Psoas muscle (tissue), 8 donors: ENCODE data around the gene RFTN2. TPM values are rescaled to one million over a fixed set of nuclear protein-coding genes. Genes with fewer than 3 reads are reported as not detected.
"Not testable (repeated sequence)": the region's sequence is repeated elsewhere in the genome, so short reads cannot be mapped to it uniquely, and the experiment has no call there.

Experiments
- ATAC-seq, 4 donors: fragments of 200-7000 bp; cut with Tn5 transposase; one replicate each; pipeline ENCODE4 v1.9.1; 2020; ENCODE audit warnings: moderate library complexity in 3 of 4, mild to moderate bottlenecking in 2 of 4
- DNase-seq, 2 donors: peaks; one replicate each; pipeline ENCODE4 v3.0.0-alpha.2; 2020
- H3K27ac ChIP-seq: fragments of 200-600 bp; one replicate; pipeline ENCODE4 v1.8.0; 2022
- H3K27me3 ChIP-seq, 3 donors: fragments of 200-600 bp in 1 of 3; one replicate each; pipeline versions ENCODE4 v1.6.1 to v1.8.0; 2013 to 2022; ENCODE audit warnings: low read length in 2 of 3, mild to moderate bottlenecking in 2 of 3, moderate library complexity in 1 of 3; ENCODE audit not compliant: insufficient read depth in 3 of 3
- H3K36me3 ChIP-seq, 2 donors: fragments of 200-600 bp in 1 of 2; one replicate each; pipeline versions ENCODE4 v1.6.1 to v1.8.0; 2013 to 2022; ENCODE audit warnings: low read depth in 1 of 2, mild to moderate bottlenecking in 1 of 2, moderate library complexity in 1 of 2; ENCODE audit not compliant: insufficient read depth in 1 of 2
- H3K4me1 ChIP-seq: fragments of 200-600 bp; one replicate; pipeline ENCODE4 v1.8.0; 2022
- H3K4me3 ChIP-seq: fragments of 200-600 bp; one replicate; pipeline ENCODE4 v1.8.0; 2022; ENCODE audit warnings: mild to moderate bottlenecking
- H3K9me3 ChIP-seq: fragments of 200-600 bp; one replicate; pipeline ENCODE4 v1.8.0; 2022
- WGBS, 3 donors: extraction: QIAGEN DNeasy Blood & Tissue Kit; methylation state at CpG; one replicate each; pipeline versions ENCODE4 v1.1.6 to v1.1.7; 2013; 5-methylcytosine and 5-hydroxymethylcytosine counted together
- intact Hi-C, 2 donors: fragments of 100-400 bp; cut with DNase I; formaldehyde crosslinking; loops; one replicate each; pipeline versions ENCODE4 v1.11.0 to v1.14.2; 2022
- polyA plus RNA-seq, 3 donors: library from polyadenylated mRNA; stranded (reverse); fragments of 200-250 nt; gene quantifications; one replicate each; pipeline ENCODE4 v1.2.3, GENCODE V29; 2013
- total RNA-seq, 4 donors: library from RNA; stranded (reverse); fragmentation: NEBNext Ultra II Directional in 2 of 4; extraction: Animal tissue kit (Norgen Biotek cat#: 25700) in 2 of 4; gene quantifications; one replicate each; pipeline versions ENCODE4 v1.2.1 to v1.2.4, GENCODE V29; 2021 to 2023
- TF ChIP-seq, protein P1 (sequence below): fragments of 200-600 bp; IDR thresholded peaks from one replicate; pipeline ENCODE4 v1.8.0; 2022; ENCODE audit warnings: antibody characterized with exemption
- donor health status: healthy with polysubstance abuse.
- donor health status: DM: no; HTN: no; CAD: no; lungs with moderate emphysema.
- donor health status: Bipolar disorder and iron deficiency.
- donor health status: healthy.
- donor health status: DM: yes; HTN: yes; CAD: no.
- donor health status: DM: no; HTN: no; CAD: no.
- donor health status: DM: no; HTN: no; CAD: no.
- donor health status: DM: yes; HTN: yes; CAD: no.

The RFTN2 gene
- total and polyA plus RNA-seq, 7 donors: 0.57 to 5.4 (median 0.92) TPM

GRCh38 chr2:197641666-197642065 lies 33.7 kb downstream of the RFTN2 start:
- Histone ChIP-seq H3K27ac (no peak overlapping the region), H3K9me3 (no peaks in the 10 kb centered on the region), H3K27me3 (no peaks in the 10 kb centered on the region), H3K36me3 (peaks cover 0 to 7% of the 10 kb centered on the region in 2 donors), H3K4me3 (no peak overlapping the region), H3K4me1 (no peaks in the 10 kb centered on the region)
- 80 to 91% (median 81%) methylated on average over 3 of the region's 3 CpGs for WGBS, 3 donors
- DNase-seq: no peak
- ATAC-seq: no peak
- intact Hi-C loops: no loop called here
- TF ChIP-seq, protein P1, sequence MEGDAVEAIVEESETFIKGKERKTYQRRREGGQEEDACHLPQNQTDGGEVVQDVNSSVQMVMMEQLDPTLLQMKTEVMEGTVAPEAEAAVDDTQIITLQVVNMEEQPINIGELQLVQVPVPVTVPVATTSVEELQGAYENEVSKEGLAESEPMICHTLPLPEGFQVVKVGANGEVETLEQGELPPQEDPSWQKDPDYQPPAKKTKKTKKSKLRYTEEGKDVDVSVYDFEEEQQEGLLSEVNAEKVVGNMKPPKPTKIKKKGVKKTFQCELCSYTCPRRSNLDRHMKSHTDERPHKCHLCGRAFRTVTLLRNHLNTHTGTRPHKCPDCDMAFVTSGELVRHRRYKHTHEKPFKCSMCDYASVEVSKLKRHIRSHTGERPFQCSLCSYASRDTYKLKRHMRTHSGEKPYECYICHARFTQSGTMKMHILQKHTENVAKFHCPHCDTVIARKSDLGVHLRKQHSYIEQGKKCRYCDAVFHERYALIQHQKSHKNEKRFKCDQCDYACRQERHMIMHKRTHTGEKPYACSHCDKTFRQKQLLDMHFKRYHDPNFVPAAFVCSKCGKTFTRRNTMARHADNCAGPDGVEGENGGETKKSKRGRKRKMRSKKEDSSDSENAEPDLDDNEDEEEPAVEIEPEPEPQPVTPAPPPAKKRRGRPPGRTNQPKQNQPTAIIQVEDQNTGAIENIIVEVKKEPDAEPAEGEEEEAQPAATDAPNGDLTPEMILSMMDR: no peak

GRCh38 chr2:197640571-197641122 lies 34.7 kb downstream of the RFTN2 start:
- intact Hi-C loops, DNase-seq, H3K9me3 ChIP-seq, H3K36me3 ChIP-seq, H3K27me3 ChIP-seq, H3K4me1 ChIP-seq, ATAC-seq, H3K27ac ChIP-seq, H3K4me3 ChIP-seq: not testable (repeated sequence)
- 87 to 96% (median 95%) methylated on average over 11 of the region's 19 CpGs for WGBS, 3 donors

GRCh38 chr2:197633109-197633657 lies 42.2 kb downstream of the RFTN2 start:
- DNase-seq (no peak), ATAC-seq (no peak)
- TF ChIP-seq, protein P1: no peak
- Histone ChIP-seq H3K9me3 (no peaks in the 10 kb centered on the region), H3K4me1 (no peaks in the 10 kb centered on the region), H3K36me3 (no peaks in the 10 kb centered on the region), H3K4me3 (no peak overlapping the region), H3K27me3 (no peaks in the 10 kb centered on the region), H3K27ac (no peak overlapping the region)
- intact Hi-C loops: no loop called here

GRCh38 chr2:197628043-197628500 lies 47.3 kb downstream of the RFTN2 start:
- TF ChIP-seq, protein P1: no peak
- no peak overlapping the region for H3K4me3 ChIP-seq
- 13 to 16% (median 13%) methylated on average over 4 of the region's 4 CpGs for WGBS, 3 donors
- no peaks in the 10 kb centered on the region for H3K36me3 ChIP-seq
- H3K27me3 ChIP-seq: no peaks in the 10 kb centered on the region
- peak overlapping the region; percentile 36 for H3K27ac ChIP-seq
- H3K4me1 ChIP-seq: no peaks in the 10 kb centered on the region
- no peak for DNase-seq
- H3K9me3 ChIP-seq: no peaks in the 10 kb centered on the region
- peak in 1 of 4 donors; percentile 46 for ATAC-seq
- intact Hi-C loops: no loop called here

GRCh38 chr2:197626965-197627625 lies 48.3 kb downstream of the RFTN2 start:
- no peak overlapping the region for H3K27ac ChIP-seq
- no peaks in the 10 kb centered on the region for H3K36me3 ChIP-seq
- DNase-seq (no peak), ATAC-seq (no peak)
- H3K4me1 ChIP-seq: no peaks in the 10 kb centered on the region
- WGBS, 3 donors: 81 to 89% (median 87%) methylated on average over 7 of the region's 7 CpGs
- TF ChIP-seq, protein P1: no peak
- intact Hi-C loops: no loop called here
- no peaks in the 10 kb centered on the region for H3K9me3 ChIP-seq
- no peak overlapping the region for H3K4me3 ChIP-seq
- H3K27me3 ChIP-seq: no peaks in the 10 kb centered on the region
